Measurements from ENCODE around the gene SPINK9.

DNA sequence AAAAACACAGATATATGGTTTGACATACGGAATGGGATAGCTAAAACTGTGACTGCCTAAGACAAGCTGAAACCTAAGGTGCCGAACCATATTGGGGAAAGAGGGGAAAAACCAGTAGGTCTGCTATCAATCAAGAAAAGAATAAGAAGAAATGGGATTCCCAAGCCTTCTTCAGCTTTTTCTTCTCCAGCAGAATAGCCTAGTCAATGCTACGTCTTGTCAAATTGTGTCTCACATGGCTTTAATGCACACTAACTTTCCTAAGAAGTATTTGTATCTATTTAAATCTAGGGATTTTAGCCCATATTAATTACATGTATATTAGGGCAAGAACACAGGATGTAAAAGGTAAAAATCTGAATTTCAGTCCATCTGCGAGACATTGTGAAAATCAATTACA is 47.6 kb downstream of the SPINK9 start:
- TF ChIP-seq, protein P1, sequence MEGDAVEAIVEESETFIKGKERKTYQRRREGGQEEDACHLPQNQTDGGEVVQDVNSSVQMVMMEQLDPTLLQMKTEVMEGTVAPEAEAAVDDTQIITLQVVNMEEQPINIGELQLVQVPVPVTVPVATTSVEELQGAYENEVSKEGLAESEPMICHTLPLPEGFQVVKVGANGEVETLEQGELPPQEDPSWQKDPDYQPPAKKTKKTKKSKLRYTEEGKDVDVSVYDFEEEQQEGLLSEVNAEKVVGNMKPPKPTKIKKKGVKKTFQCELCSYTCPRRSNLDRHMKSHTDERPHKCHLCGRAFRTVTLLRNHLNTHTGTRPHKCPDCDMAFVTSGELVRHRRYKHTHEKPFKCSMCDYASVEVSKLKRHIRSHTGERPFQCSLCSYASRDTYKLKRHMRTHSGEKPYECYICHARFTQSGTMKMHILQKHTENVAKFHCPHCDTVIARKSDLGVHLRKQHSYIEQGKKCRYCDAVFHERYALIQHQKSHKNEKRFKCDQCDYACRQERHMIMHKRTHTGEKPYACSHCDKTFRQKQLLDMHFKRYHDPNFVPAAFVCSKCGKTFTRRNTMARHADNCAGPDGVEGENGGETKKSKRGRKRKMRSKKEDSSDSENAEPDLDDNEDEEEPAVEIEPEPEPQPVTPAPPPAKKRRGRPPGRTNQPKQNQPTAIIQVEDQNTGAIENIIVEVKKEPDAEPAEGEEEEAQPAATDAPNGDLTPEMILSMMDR (conservative IDR thresholded peaks at IDR 0.05 in 1 of 2, IDR thresholded peaks at IDR 0.05 in 1 of 2; ENCODE audit: extremely low read depth in 1 of 2, insufficient read depth in 1 of 2, low read depth in 1 of 2, low read length in 2 of 2) = no peak
- no peak for TF ChIP-seq EZH2 (IDR thresholded peaks at IDR 0.05; ENCODE audit: borderline replicate concordance, low read length)

Measured in mammary epithelial cell (primary cell).